PC-3 (cell line): Measurements from ENCODE around the gene OVCH1. TPM values are rescaled to one million over a fixed set of nuclear protein-coding genes. Genes with fewer than 3 reads are reported as not detected.

ENCODE experiments used
- ATAC-seq: fragments of 200-7000 bp; cut with Tn5 transposase; 2 replicates; pipeline ENCODE4 v1.9.1; 2020; ENCODE audit warnings: mild to moderate bottlenecking, moderate library complexity
- BruUV-seq: library from RNA; stranded (reverse); fragments of 400-500 nt; replicated peaks from 2 replicates; lab custom pipeline; 2021; lab: Mats Ljungman, UMichigan
- CTCF ChIA-PET: fragments of 300-600 bp; sonication (Branson Sonifier 250); formaldehyde crosslinking; loops from one replicate; lab custom pipeline; 2022; ENCODE audit warnings: antibody characterized with exemption; lab: Charles Lee
- POLR2A ChIA-PET: fragments of 300-600 bp; sonication (Branson Sonifier 250); formaldehyde crosslinking; loops from one replicate; lab custom pipeline; 2022; ENCODE audit warnings: antibody characterized with exemption; ENCODE audit not compliant: unreplicated experiment; lab: Charles Lee
- DNase-seq: peaks from one replicate; pipeline ENCODE4 v3.0.0-alpha.2; 2015
- H2AFZ ChIP-seq: fragments of 300-600 bp; sonication (generic); 2 replicates; pipeline ENCODE4 v1.6.0; 2016; ENCODE audit warnings: antibody characterized with exemption, low read length
- H3F3A ChIP-seq: fragments of 300-600 bp; sonication (generic); one replicate; pipeline ENCODE4 v1.6.0; 2017; ENCODE audit warnings: antibody characterized with exemption, low read length, control low read depth, mild to moderate bottlenecking; ENCODE audit not compliant: unreplicated experiment
- H3K27ac ChIP-seq: fragments of 300-600 bp; sonication (generic); 2 replicates; pipeline ENCODE4 v1.5.1; 2016; ENCODE audit warnings: mild to moderate bottlenecking, low read length
- H3K27me3 ChIP-seq: fragments of 300-600 bp; sonication (generic); 2 replicates; pipeline ENCODE4 v1.6.1; 2016; ENCODE audit warnings: low read length, mixed read lengths
- H3K36me3 ChIP-seq: fragments of 300-600 bp; sonication (generic); 2 replicates; pipeline ENCODE4 v1.6.1; 2016; ENCODE audit warnings: low read depth, mixed run types, low read length, mixed read lengths
- H3K4me1 ChIP-seq: fragments of 300-600 bp; sonication (generic); 2 replicates; pipeline ENCODE4 v1.5.1; 2016; ENCODE audit warnings: low read length; ENCODE audit not compliant: insufficient read depth
- H3K4me2 ChIP-seq: fragments of 300-600 bp; sonication (generic); 2 replicates; pipeline ENCODE4 v1.6.0; 2016; ENCODE audit warnings: low read length
- H3K4me3 ChIP-seq: fragments of 300-600 bp; sonication (generic); 2 replicates; pipeline ENCODE4 v1.5.1; 2016; ENCODE audit warnings: mild to moderate bottlenecking, low read length, mixed read lengths
- H3K79me2 ChIP-seq: fragments of 300-600 bp; sonication (generic); 2 replicates; pipeline ENCODE4 v1.6.1; 2017; ENCODE audit warnings: low read length, mixed read lengths
- H3K9ac ChIP-seq: fragments of 300-600 bp; sonication (generic); 2 replicates; pipeline ENCODE4 v1.6.0; 2016; ENCODE audit warnings: mild to moderate bottlenecking, low read length
- H3K9me2 ChIP-seq: fragments of 300-600 bp; sonication (generic); replicated peaks from 2 replicates; pipeline ENCODE4 v1.6.1; 2016; ENCODE audit warnings: mixed run types, low read length, mixed read lengths
- H3K9me3 ChIP-seq: fragments of 300-600 bp; sonication (generic); 2 replicates; pipeline ENCODE4 v1.6.1; 2016; ENCODE audit warnings: low read length, mixed read lengths
- H4K20me1 ChIP-seq: fragments of 300-600 bp; sonication (generic); 2 replicates; pipeline ENCODE4 v1.6.1; 2016; ENCODE audit warnings: low read length, mixed read lengths
- CTCF ChIP-seq: fragments of 300-600 bp; sonication (generic); conservative IDR thresholded peaks from 2 replicates; pipeline ENCODE4 v1.5.1; 2017; ENCODE audit warnings: antibody characterized with exemption, low read depth, mild to moderate bottlenecking, low read length
- EZH2 ChIP-seq: fragments of 300-600 bp; sonication (generic); IDR thresholded peaks from one replicate; pipeline ENCODE4 v1.6.1; 2017; ENCODE audit warnings: antibody characterized with exemption, mild to moderate bottlenecking, low read length; ENCODE audit not compliant: unreplicated experiment
- EZH2phosphoT487 ChIP-seq: fragments of 300-600 bp; sonication (generic); IDR thresholded peaks from 2 replicates; pipeline ENCODE4 v1.6.1; 2018; ENCODE audit warnings: mild to moderate bottlenecking, antibody characterized with exemption, low read length, borderline replicate concordance
- intact Hi-C: fragments of 100-400 bp; cut with micrococcal nuclease; formaldehyde crosslinking; loops from 2 replicates; pipeline ENCODE4 v1.9.0; 2023
- total RNA-seq: library from RNA; depleted of rRNA; stranded (reverse); fragments of >200 nt; gene quantifications from 2 replicates; pipeline ENCODE4 v1.2.3, GENCODE V29; 2014

The OVCH1 gene
- total RNA-seq, 1 experiment from 2014 or later = not detected

DNA sequence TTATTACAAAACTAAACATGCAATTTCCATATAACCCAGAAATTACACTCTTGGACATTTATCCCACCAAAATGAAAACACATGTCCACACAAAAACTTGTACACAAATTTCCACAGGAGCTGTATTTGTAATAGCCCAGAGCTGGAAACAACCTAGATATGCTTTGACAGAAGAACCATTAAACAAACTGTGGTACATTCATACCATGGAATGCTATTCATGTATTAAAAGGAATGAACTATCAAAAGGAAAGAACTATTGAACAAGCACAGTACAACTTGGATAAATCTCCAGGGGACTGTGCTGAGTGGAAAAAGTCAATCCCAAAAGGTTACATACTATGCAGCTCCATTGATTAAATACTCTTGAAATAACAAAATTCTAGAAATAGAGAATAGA, 80.7 kb downstream of the OVCH1 start:
- no peaks in the 10 kb centered on the region for H3K9me3 ChIP-seq
- ATAC-seq (no peak), DNase-seq (no peak)
- H3K4me2 ChIP-seq = no peak overlapping the region
- no peaks in the 10 kb centered on the region for H3K79me2 ChIP-seq
- no peaks in the 10 kb centered on the region for H3F3A ChIP-seq
- POLR2A ChIA-PET = no interaction called here
- H3K36me3 ChIP-seq = no peaks in the 10 kb centered on the region
- no peak overlapping the region for H3K9ac ChIP-seq
- H3K27ac ChIP-seq = no peak overlapping the region
- no peak overlapping the region for H3K4me3 ChIP-seq
- intact Hi-C loops = no loop called here
- H3K27me3 ChIP-seq = peaks cover 18% of the 10 kb centered on the region
- no peak overlapping the region for H2AFZ ChIP-seq
- TF ChIP-seq EZH2 (no peak), EZH2phosphoT487 (no peak), CTCF (no peak)
- no TSS peak for BruUV-seq
- H3K4me1 ChIP-seq = no peaks in the 10 kb centered on the region
- no peaks in the 10 kb centered on the region for H4K20me1 ChIP-seq
- CTCF ChIA-PET = no interaction called here
- no peaks in the 10 kb centered on the region for H3K9me2 ChIP-seq

DNA sequence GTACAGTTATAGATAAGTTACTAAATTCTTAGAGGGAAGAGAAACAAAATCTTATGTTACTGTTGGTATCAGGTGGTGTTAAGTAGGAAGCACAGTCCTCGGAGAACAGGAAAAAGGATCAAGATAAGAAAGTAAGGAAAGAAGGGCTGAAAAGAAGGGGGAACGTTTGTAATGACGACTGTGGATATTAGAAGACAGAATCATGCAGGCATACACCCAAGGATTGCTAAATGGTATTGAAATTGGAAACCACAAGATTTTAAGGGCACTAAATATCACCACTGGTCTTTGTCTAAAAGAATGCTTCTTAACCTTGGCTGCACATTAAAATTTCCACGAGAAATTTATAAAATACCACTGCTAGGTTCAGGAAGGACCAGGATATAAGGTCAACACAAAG, 82.4 kb downstream of the OVCH1 start:
- CTCF ChIA-PET = no interaction called here
- Histone ChIP-seq H3K4me2 (no peak overlapping the region), H2AFZ (no peak overlapping the region), H3K36me3 (no peaks in the 10 kb centered on the region), H4K20me1 (no peaks in the 10 kb centered on the region), H3K9me3 (no peaks in the 10 kb centered on the region), H3K9ac (no peak overlapping the region), H3K9me2 (no peaks in the 10 kb centered on the region), H3K79me2 (no peaks in the 10 kb centered on the region), H3K27ac (no peak overlapping the region), H3K27me3 (peaks cover 18% of the 10 kb centered on the region), H3K4me3 (no peak overlapping the region), H3F3A (no peaks in the 10 kb centered on the region), H3K4me1 (no peaks in the 10 kb centered on the region)
- intact Hi-C loops = no loop called here
- POLR2A ChIA-PET = no interaction called here
- no peak for DNase-seq
- no peak for TF ChIP-seq EZH2phosphoT487
- no peak for TF ChIP-seq EZH2
- TF ChIP-seq CTCF = no peak
- no TSS peak for BruUV-seq
- no peak for ATAC-seq

DNA sequence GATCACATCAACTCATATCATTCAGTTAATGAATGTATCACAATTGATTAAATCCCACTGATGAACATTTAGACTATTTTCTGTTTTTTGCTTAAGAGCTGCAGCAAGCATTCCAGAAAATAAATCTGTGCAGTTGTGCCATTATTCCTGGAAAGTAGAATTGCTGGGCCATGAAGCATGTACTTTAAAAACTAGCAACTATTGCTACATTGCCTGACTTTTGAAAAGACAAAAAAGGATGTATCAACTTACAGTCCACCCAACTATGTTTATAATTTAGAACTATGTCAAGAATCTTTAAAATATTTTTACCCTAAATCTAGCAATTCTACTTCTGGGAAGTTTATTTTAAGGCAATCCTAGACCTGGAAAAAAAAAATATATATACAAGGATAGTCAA, 83.1 kb downstream of the OVCH1 start:
- POLR2A ChIA-PET = no interaction called here
- H3K27me3 ChIP-seq = peaks cover 18% of the 10 kb centered on the region
- no peak overlapping the region for H3K4me2 ChIP-seq
- no peaks in the 10 kb centered on the region for H3K9me3 ChIP-seq
- DNase-seq (no peak), ATAC-seq (no peak)
- H3K9me2 ChIP-seq = no peaks in the 10 kb centered on the region
- no peak overlapping the region for H3K9ac ChIP-seq
- H3K36me3 ChIP-seq = no peaks in the 10 kb centered on the region
- CTCF ChIA-PET = no interaction called here
- TF ChIP-seq EZH2phosphoT487 = no peak
- no peak for TF ChIP-seq CTCF
- TF ChIP-seq EZH2 = no peak
- no peak overlapping the region for H3K27ac ChIP-seq
- intact Hi-C loops = no loop called here
- no peaks in the 10 kb centered on the region for H3F3A ChIP-seq
- no TSS peak for BruUV-seq
- no peaks in the 10 kb centered on the region for H3K4me1 ChIP-seq
- no peak overlapping the region for H2AFZ ChIP-seq
- H3K4me3 ChIP-seq = no peak overlapping the region
- H3K79me2 ChIP-seq = no peaks in the 10 kb centered on the region
- no peaks in the 10 kb centered on the region for H4K20me1 ChIP-seq
